Measurements from ENCODE around the gene RHEX.

Gene RHEX

DNA sequence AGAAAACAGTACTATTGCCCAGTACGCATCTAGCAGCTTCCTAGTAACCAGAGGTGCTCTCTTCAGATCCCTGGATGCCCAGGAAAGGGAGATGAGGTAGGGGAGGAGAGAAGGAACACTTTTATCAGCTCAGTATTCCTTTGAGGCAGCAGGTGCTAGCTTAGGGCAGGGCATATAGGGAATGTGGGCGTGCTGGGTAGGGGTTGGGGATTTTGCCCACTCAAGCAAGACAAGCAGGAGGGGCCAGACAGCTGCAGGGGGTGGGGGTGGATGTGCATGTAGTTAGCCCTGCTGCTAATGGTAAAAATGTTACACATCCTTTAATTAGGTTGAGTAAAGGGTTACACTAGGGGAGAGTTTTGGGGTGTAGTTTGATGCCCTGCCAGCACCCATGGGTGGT is 82.3 kb downstream of the RHEX start:
- in situ Hi-C loops (cut with MboI; ENCODE audit: low sequenced_read_pairs) = no loop called here
- H3K9me3 ChIP-seq = no peaks in the 10 kb centered on the region
- H3K27me3 ChIP-seq (ENCODE audit: low read depth) = 0 out of 2 replicates have a peak, but pooled peaks cover 2% of the 10 kb centered on the region
- no peak overlapping the region for H3K4me3 ChIP-seq
- no peak for DNase-seq (ENCODE audit: low spot score in 2 of 2)
- no peaks in the 10 kb centered on the region for H3K4me1 ChIP-seq
- H3K36me3 ChIP-seq (replicated peaks) = no peaks in the 10 kb centered on the region

DNA sequence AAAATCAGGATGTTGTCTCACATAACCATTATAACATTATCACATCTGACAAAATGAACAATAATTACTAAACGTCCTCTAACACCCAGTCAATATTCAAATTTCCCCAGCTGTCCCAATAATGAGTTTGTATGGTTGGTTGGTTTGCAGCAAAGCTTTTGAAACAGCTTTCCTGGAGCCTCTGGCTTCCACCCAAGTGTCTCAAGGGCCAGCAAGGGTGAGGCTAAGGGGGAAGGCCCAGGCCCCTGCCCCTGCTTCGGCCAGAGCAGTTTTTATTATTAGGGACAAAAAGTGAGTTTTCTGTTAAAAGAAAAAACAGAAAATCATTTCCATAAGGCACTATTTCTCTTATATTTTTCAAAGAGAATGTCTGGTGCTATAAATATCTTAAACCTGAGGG is 83.3 kb downstream of the RHEX start:
- Histone ChIP-seq H3K36me3 (replicated peaks) (no peaks in the 10 kb centered on the region), H3K9me3 (no peaks in the 10 kb centered on the region), H3K4me1 (no peaks in the 10 kb centered on the region), H3K4me3 (no peak overlapping the region), H3K27me3 (ENCODE audit: low read depth) (peaks cover 2% of the 10 kb centered on the region; the same call in 1 of the 2 replicates)
- in situ Hi-C loops (cut with MboI; ENCODE audit: low sequenced_read_pairs) = no loop called here
- DNase-seq (ENCODE audit: low spot score in 2 of 2) = no peak

DNA sequence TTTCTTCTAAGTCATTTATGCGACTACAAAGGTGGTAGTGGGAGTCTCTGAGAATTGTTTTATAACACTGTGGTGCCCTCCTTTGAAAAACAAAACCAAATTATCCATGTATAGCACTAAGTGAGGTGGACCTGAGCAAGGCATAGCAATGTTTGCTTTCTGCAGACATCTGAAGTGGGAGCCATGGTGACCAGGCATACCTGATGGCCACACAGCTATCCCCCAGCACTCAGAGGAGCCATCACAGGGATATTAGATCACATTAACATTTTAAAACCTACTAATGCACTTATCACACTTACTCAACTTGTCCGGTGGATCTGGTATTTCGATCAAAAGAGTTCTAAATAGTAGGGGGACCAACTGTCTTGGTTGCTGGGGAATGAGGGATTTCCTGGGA is 89.0 kb downstream of the RHEX start:
- no peaks in the 10 kb centered on the region for H3K4me1 ChIP-seq
- no peak overlapping the region for H3K4me3 ChIP-seq
- in situ Hi-C loops (cut with MboI; ENCODE audit: low sequenced_read_pairs) = no loop called here
- no peaks in the 10 kb centered on the region for H3K9me3 ChIP-seq
- H3K36me3 ChIP-seq (replicated peaks) = no peaks in the 10 kb centered on the region
- H3K27me3 ChIP-seq (ENCODE audit: low read depth) = peaks cover 5% of the 10 kb centered on the region; the same call in 1 of the 2 replicates
- no peak for DNase-seq (ENCODE audit: low spot score in 2 of 2)

DNA sequence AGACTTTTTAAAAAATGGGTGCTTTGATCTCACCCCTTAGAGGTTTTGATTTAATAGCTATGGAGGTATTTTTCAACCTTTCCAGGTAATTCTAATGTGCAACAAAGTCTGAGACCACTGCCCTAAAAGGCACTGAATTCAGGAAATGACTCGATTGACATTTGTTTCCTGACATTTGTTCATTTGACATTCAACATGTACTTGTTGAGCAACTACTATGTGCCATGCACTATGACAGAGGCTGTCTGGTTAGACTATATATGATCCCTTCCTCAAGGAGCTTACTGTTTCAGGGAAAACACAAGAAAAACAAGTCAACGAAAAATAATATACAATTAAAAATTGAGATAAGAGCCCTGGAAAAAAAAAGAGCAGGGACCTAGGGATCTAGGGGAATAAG is 89.8 kb downstream of the RHEX start:
- H3K4me1 ChIP-seq = no peaks in the 10 kb centered on the region
- H3K36me3 ChIP-seq (replicated peaks) = no peaks in the 10 kb centered on the region
- H3K27me3 ChIP-seq (ENCODE audit: low read depth) = peaks cover 3% of the 10 kb centered on the region; the same call in 1 of the 2 replicates
- no peak for DNase-seq (ENCODE audit: low spot score in 2 of 2)
- H3K4me3 ChIP-seq = no peak overlapping the region
- in situ Hi-C loops (cut with MboI; ENCODE audit: low sequenced_read_pairs) = no loop called here
- H3K9me3 ChIP-seq = no peaks in the 10 kb centered on the region

DNA sequence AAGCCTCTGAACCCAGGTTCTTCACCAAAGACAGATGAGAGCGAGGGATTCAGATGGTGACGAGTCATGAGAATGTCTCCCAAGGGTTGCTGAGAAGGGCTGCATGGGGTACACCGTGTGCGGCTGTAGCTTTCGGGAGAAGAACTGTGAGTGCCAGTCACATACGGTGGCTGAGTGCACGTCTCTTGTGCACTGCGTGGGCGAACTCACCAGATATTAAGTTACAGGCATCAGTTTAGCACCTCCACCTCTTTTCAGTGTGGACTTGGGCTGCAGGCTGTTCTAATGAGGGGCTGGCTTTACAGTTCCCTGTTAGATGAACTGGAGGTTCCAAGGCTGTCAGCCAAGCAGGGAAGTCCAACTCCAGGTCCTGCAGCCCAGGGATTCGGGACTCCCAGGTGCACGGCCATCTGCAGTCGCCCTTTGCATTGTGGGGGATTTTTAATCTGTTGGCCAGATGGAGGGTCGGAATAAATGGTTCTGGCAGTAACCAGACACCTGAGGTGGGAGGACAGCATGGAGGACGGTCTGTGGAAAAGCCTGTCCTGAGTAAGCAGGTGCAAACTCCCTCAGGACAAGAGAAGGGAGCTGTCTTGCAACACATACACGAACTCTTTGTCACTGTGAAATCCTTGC is 90.7 kb downstream of the RHEX start:
- Histone ChIP-seq H3K36me3 (replicated peaks) (no peaks in the 10 kb centered on the region), H3K9me3 (no peaks in the 10 kb centered on the region), H3K4me1 (no peaks in the 10 kb centered on the region), H3K27me3 (ENCODE audit: low read depth) (peaks cover 2% of the 10 kb centered on the region; the same call in 1 of the 2 replicates), H3K4me3 (no peak overlapping the region)
- no peak for DNase-seq (ENCODE audit: low spot score in 2 of 2)
- in situ Hi-C loops (cut with MboI; ENCODE audit: low sequenced_read_pairs) = no loop called here

DNA sequence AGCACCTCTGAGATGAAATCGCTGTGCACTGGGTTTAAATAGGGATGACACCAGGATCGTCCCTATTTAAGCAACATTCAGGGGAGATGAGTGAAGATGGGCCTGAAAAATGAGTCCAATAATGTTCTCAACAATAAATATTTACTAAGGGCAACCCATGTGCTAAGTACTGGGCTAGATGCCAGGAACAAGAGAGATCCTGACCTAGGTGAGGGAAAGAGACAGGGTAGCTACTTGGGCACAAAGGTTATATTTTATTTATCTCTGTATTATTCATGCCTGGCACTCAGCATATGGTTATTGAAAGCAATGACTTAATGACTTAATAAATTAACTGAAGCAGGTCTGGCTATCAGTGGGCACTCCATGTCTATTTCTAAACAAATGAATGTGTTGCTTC is 91.6 kb downstream of the RHEX start:
- no peaks in the 10 kb centered on the region for H3K9me3 ChIP-seq
- H3K4me1 ChIP-seq = no peaks in the 10 kb centered on the region
- H3K36me3 ChIP-seq (replicated peaks) = no peaks in the 10 kb centered on the region
- DNase-seq (ENCODE audit: low spot score in 2 of 2) = no peak
- peaks cover 2% of the 10 kb centered on the region; the same call in 1 of the 2 replicates for H3K27me3 ChIP-seq (ENCODE audit: low read depth)
- no peak overlapping the region for H3K4me3 ChIP-seq
- in situ Hi-C loops (cut with MboI; ENCODE audit: low sequenced_read_pairs) = no loop called here

DNA sequence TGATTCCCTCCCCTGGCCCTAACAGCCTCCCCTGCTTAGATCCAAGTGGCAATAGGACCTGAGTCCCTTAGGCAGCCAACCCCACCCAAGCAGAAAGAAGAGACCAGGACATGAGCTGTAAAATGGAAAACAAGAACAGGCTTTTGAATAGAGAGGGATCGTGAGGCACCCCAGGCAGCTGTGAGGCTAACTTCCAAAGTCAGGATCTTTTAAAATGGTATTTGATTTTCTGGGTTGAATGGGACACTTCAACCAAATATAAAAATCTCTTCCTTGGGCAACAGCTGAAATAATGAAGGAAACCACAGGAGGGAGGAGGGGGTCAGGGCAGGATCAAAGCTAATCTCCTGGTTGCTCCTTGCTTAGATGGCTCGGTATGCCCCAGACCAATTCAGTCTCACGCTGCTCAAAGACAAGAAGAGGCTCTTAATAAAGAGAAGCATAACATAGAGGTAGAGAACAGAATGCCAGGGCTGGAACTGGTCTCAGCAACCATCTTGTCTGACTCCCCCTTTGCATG is 92.9 kb downstream of the RHEX start:
- in situ Hi-C loops (cut with MboI; ENCODE audit: low sequenced_read_pairs) = no loop called here
- peaks cover 2% of the 10 kb centered on the region; the same call in 1 of the 2 replicates for H3K27me3 ChIP-seq (ENCODE audit: low read depth)

More for the DNA sequence above, 92.9 kb downstream of the RHEX start:
- Histone ChIP-seq H3K36me3 (replicated peaks) (no peaks in the 10 kb centered on the region), H3K9me3 (no peaks in the 10 kb centered on the region), H3K4me1 (no peaks in the 10 kb centered on the region), H3K4me3 (no peak overlapping the region)
- no peak for DNase-seq (ENCODE audit: low spot score in 2 of 2)

All from HAP-1 (cell line).